Activated CD4-positive, alpha-beta T cell treated with anti-CD3 and anti-CD28 coated beads for 36 hours (primary cell): Measurements from ENCODE around the gene HIGD1C. TPM values are rescaled to one million over a fixed set of nuclear protein-coding genes. Genes with fewer than 3 reads are reported as not detected.
A peak's percentile ranks its signal among the peaks of the same experiment; 100 is the strongest.

Experiments used
- ATAC-seq: fragments of 200-7000 bp; cut with Tn5 transposase; one replicate; pipeline ENCODE4 v1.10.0; 2021; ENCODE audit warnings: mild to moderate bottlenecking, moderate library complexity
- CTCF ChIA-PET: fragments of 350-600 bp; sonication (Branson Sonifier 250); formaldehyde crosslinking; loops from one replicate; lab custom pipeline; 2021; ENCODE audit warnings: antibody characterized with exemption; lab: Charles Lee
- POLR2A ChIA-PET: fragments of 350-600 bp; sonication (Branson Sonifier 250); formaldehyde crosslinking; loops from one replicate; lab custom pipeline; 2021; ENCODE audit warnings: antibody characterized with exemption, inconsistent platforms; lab: Charles Lee
- DNase-seq: peaks from one replicate; pipeline ENCODE4 v3.0.0-alpha.2; 2020
- H3K27ac Mint-ChIP-seq: one replicate; pipeline ENCODE4 v1.8.0; 2021; ENCODE audit warnings: mixed read lengths
- H3K27me3 Mint-ChIP-seq: one replicate; pipeline ENCODE4 v1.8.0; 2021; ENCODE audit warnings: mixed read lengths
- H3K36me3 Mint-ChIP-seq: one replicate; pipeline ENCODE4 v1.8.0; 2021; ENCODE audit warnings: low read depth, mixed read lengths
- H3K4me1 Mint-ChIP-seq: one replicate; pipeline ENCODE4 v1.8.0; 2021; ENCODE audit warnings: mixed read lengths
- H3K4me3 Mint-ChIP-seq: one replicate; pipeline ENCODE4 v1.8.0; 2021; ENCODE audit warnings: mild to moderate bottlenecking, moderate library complexity, mixed read lengths
- H3K9me3 Mint-ChIP-seq: one replicate; pipeline ENCODE4 v1.8.0; 2021; ENCODE audit warnings: low read depth, mixed read lengths
- intact Hi-C, 2 experiments: fragments of 100-400 bp; cut with DNase I in 1 of 2; cut with micrococcal nuclease in 1 of 2; formaldehyde crosslinking; loops; one replicate each; pipeline versions ENCODE4 v1.14.2 to v1.15.1; 2022 to 2024; cut with DNase I, micrococcal nuclease
- total RNA-seq, 2 experiments: library from RNA; stranded (reverse); gene quantifications; one replicate each; pipeline ENCODE4 v1.2.3, GENCODE V29; 2021

HIGD1C gene
- total RNA-seq, 2 experiments from 2014 or later: not detected

- intact Hi-C loops: no loop called here
Measured at GRCh38 chr12:50933459-50934124, 18.8 kb upstream of the HIGD1C start.

GRCh38 chr12:50934371-50934851 lies 17.9 kb upstream of the HIGD1C start:
- POLR2A ChIA-PET: interaction anchor here (0.6 kb wide), 1 partner anchor 286 kb away, joined by 5 read pairs; no protein-coding TSS in a partner anchor
- CTCF ChIA-PET: interaction anchor here (0.6 kb wide), 1 partner anchor 430 kb away, joined by 3 read pairs; no protein-coding TSS in a partner anchor
- intact Hi-C loops: no loop called here

More at GRCh38 chr12:50933459-50934124, 18.8 kb upstream of the HIGD1C start:
- CTCF ChIA-PET: interaction anchor here (0.6 kb wide), 1 partner anchor 108 kb away, joined by 3 read pairs; no protein-coding TSS in a partner anchor
- Mint-ChIP-seq H3K27ac (no peak overlapping the region), H3K9me3 (peaks cover 3% of the 10 kb centered on the region), H3K36me3 (peaks cover 2% of the 10 kb centered on the region), H3K27me3 (no peaks in the 10 kb centered on the region), H3K4me1 (peaks cover 10% of the 10 kb centered on the region), H3K4me3 (no peak overlapping the region)
- ATAC-seq (peak; percentile 40), DNase-seq (no peak)
- POLR2A ChIA-PET: no interaction called here

GRCh38 chr12:50934981-50935807 lies 17.1 kb upstream of the HIGD1C start:
- ATAC-seq: no peak
- Mint-ChIP-seq H3K27me3 (no peaks in the 10 kb centered on the region), H3K4me3 (no peak overlapping the region), H3K27ac (no peak overlapping the region), H3K9me3 (peaks cover 3% of the 10 kb centered on the region), H3K36me3 (peaks cover 3% of the 10 kb centered on the region), H3K4me1 (peaks cover 10% of the 10 kb centered on the region)
- ChIA-PET POLR2A (interaction anchor here (0.6 kb wide), 1 partner anchor 285 kb away, joined by 5 read pairs; no protein-coding TSS in a partner anchor), CTCF (no interaction called here)
- no peak for DNase-seq
- intact Hi-C loops: no loop called here

More at GRCh38 chr12:50934371-50934851, 17.9 kb upstream of the HIGD1C start:
- Mint-ChIP-seq H3K4me3 (no peak overlapping the region), H3K36me3 (peaks cover 3% of the 10 kb centered on the region), H3K27ac (no peak overlapping the region), H3K9me3 (peaks cover 3% of the 10 kb centered on the region), H3K27me3 (no peaks in the 10 kb centered on the region), H3K4me1 (peaks cover 10% of the 10 kb centered on the region)
- no peak for DNase-seq
- ATAC-seq: no peak

GRCh38 chr12:50936821-50937530 lies 15.4 kb upstream of the HIGD1C start:
- no peak for ATAC-seq
- Mint-ChIP-seq H3K4me1 (peaks cover 10% of the 10 kb centered on the region), H3K9me3 (peaks cover 3% of the 10 kb centered on the region), H3K4me3 (no peak overlapping the region), H3K27ac (no peak overlapping the region), H3K36me3 (peaks cover 3% of the 10 kb centered on the region), H3K27me3 (no peaks in the 10 kb centered on the region)
- POLR2A ChIA-PET: no interaction called here
- intact Hi-C loops: no loop called here
- DNase-seq: no peak
- CTCF ChIA-PET: interaction anchor here (0.6 to 2.1 kb wide), 2 partner anchors 12 to 359 kb away, joined by 3 to 5 read pairs; a partner anchor contains a TSS

GRCh38 chr12:50937653-50938052 lies 14.7 kb upstream of the HIGD1C start:
- ChIA-PET POLR2A (no interaction called here), CTCF (interaction anchor here (0.6 to 2.1 kb wide), 3 partner anchors 13 to 1829 kb away, joined by 3 to 5 read pairs (median 3); a partner anchor contains a TSS)
- no peak for DNase-seq
- H3K27ac Mint-ChIP-seq: no peak overlapping the region
- H3K4me3 Mint-ChIP-seq: no peak overlapping the region
- no peaks in the 10 kb centered on the region for H3K27me3 Mint-ChIP-seq
- H3K9me3 Mint-ChIP-seq: peaks cover 3% of the 10 kb centered on the region
- H3K36me3 Mint-ChIP-seq: peaks cover 3% of the 10 kb centered on the region
- ATAC-seq: no peak
- intact Hi-C loops: no loop called here
- peaks cover 8% of the 10 kb centered on the region for H3K4me1 Mint-ChIP-seq

- no peaks in the 10 kb centered on the region for H3K9me3 Mint-ChIP-seq
- intact Hi-C loops: no loop called here
- ChIA-PET POLR2A (interaction anchor here (0.7 kb wide), 1 partner anchor 96 kb away, joined by 3 read pairs; no protein-coding TSS in a partner anchor), CTCF (no interaction called here)
- no peak overlapping the region for H3K4me3 Mint-ChIP-seq
- H3K36me3 Mint-ChIP-seq: no peaks in the 10 kb centered on the region
- ATAC-seq (no peak), DNase-seq (no peak)
- H3K27me3 Mint-ChIP-seq: no peaks in the 10 kb centered on the region
- H3K27ac Mint-ChIP-seq: no peak overlapping the region
- no peaks in the 10 kb centered on the region for H3K4me1 Mint-ChIP-seq
Measured at GRCh38 chr12:50947933-50948626, 4.3 kb upstream of the HIGD1C start.

GRCh38 chr12:50948798-50949197 lies 3.5 kb upstream of the HIGD1C start:
- ChIA-PET POLR2A (no interaction called here), CTCF (no interaction called here)
- no peaks in the 10 kb centered on the region for H3K27me3 Mint-ChIP-seq
- ATAC-seq (no peak), DNase-seq (no peak)
- H3K27ac Mint-ChIP-seq: no peak overlapping the region
- H3K4me1 Mint-ChIP-seq: no peaks in the 10 kb centered on the region
- intact Hi-C loops: no loop called here
- H3K9me3 Mint-ChIP-seq: no peaks in the 10 kb centered on the region
- no peak overlapping the region for H3K4me3 Mint-ChIP-seq
- no peaks in the 10 kb centered on the region for H3K36me3 Mint-ChIP-seq

- ChIA-PET CTCF (no interaction called here), POLR2A (no interaction called here)
- Mint-ChIP-seq H3K9me3 (no peaks in the 10 kb centered on the region), H3K36me3 (no peaks in the 10 kb centered on the region), H3K4me1 (no peaks in the 10 kb centered on the region), H3K27me3 (no peaks in the 10 kb centered on the region), H3K4me3 (no peak overlapping the region), H3K27ac (no peak overlapping the region)
- intact Hi-C loops: no loop called here
- ATAC-seq: no peak
- DNase-seq: no peak
Measured at GRCh38 chr12:50949801-50950302, 2.5 kb upstream of the HIGD1C start.

GRCh38 chr12:50951112-50951511 lies 1.2 kb upstream of the HIGD1C start:
- Mint-ChIP-seq H3K4me1 (no peaks in the 10 kb centered on the region), H3K27ac (no peak overlapping the region), H3K36me3 (no peaks in the 10 kb centered on the region), H3K9me3 (no peaks in the 10 kb centered on the region), H3K27me3 (no peaks in the 10 kb centered on the region), H3K4me3 (no peak overlapping the region)
- DNase-seq (no peak), ATAC-seq (no peak)
- CTCF ChIA-PET: no interaction called here
- intact Hi-C loops: no loop called here
- POLR2A ChIA-PET: no interaction called here

- Mint-ChIP-seq H3K9me3 (no peaks in the 10 kb centered on the region), H3K4me1 (no peaks in the 10 kb centered on the region), H3K27ac (no peak overlapping the region), H3K4me3 (no peak overlapping the region), H3K36me3 (no peaks in the 10 kb centered on the region), H3K27me3 (no peaks in the 10 kb centered on the region)
- intact Hi-C loops: no loop called here
- DNase-seq (peak; percentile 31), ATAC-seq (no peak)
- ChIA-PET CTCF (no interaction called here), POLR2A (no interaction called here)
Measured at GRCh38 chr12:50953047-50953446, 703 bp downstream of the HIGD1C start.
